ENCODE data around the gene MBD3L1. TPM values are rescaled to one million over a fixed set of nuclear protein-coding genes. Genes with fewer than 3 reads are reported as not detected.
A peak's percentile ranks its signal among the peaks of the same experiment; 100 is the strongest.

The MBD3L1 gene
- total and polyA plus RNA-seq, 9 of the 15 experiments (the other 6 are each of a cell fraction or from before 2014, with no cell fraction given), result not detected

DNA sequence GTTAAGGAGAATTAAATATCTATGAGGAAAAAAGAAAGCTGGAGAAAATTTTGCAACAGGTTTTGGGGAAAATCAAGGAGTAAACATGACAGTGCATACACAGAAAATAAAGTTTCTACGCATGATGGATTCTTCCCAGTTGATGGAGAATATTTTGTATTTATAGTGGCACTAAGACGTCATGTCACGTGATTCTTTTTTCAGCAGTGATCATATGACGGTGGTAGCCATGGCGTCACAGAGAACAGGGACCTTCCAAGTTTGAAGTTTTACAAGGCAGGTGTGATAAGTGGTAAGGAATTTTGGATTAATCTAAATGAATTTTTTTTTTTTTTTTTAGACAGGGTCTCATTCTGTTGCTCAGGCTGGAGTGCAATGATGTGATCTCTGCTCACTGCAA is 8.5 kb downstream of the MBD3L1 start:
- Histone ChIP-seq H4K20me1 (replicated peaks; ENCODE audit: control insufficient read depth, insufficient read depth, low read length) (no peaks in the 10 kb centered on the region), H3K27ac (ENCODE audit: extremely low read depth, low read depth, low read length) (no peak overlapping the region), H2AFZ (ENCODE audit: low read depth, low read length) (no peak overlapping the region), H3K9me1 (ENCODE audit: control insufficient read depth, insufficient read depth, low read length) (no peaks in the 10 kb centered on the region), H3K36me3 (ENCODE audit: control insufficient read depth, insufficient read depth, low read length) (no peaks in the 10 kb centered on the region), H3K9me3 (replicated peaks; ENCODE audit: control insufficient read depth, insufficient read depth, low read depth, low read length) (no peaks in the 10 kb centered on the region), H3K27me3 (ENCODE audit: control insufficient read depth in 2 of 2, insufficient read depth in 2 of 2, low read length in 2 of 2) (peaks cover 0 to 14% of the 10 kb centered on the region in 2 experiments; a peak in 3 of 5 replicates), H3K79me2 (ENCODE audit: control insufficient read depth, insufficient read depth, low read length) (no peaks in the 10 kb centered on the region), H3K4me3 (no peak overlapping the region), H3K9ac (ENCODE audit: insufficient read depth in 1 of 2, low read depth in 2 of 2, low read length in 2 of 2) (no peak overlapping the region), H3K4me2 (ENCODE audit: insufficient read depth, low read length) (no peak overlapping the region), H3K4me1 (replicated peaks in 1 of 2; ENCODE audit: control insufficient read depth in 2 of 2, insufficient read depth in 2 of 2, low read length in 2 of 2) (no peaks in the 10 kb centered on the region)
- no peak for DNase-seq (ENCODE audit: extremely low read depth in 1 of 4, low spot score in 3 of 4)
- intact Hi-C loops (cut with micrococcal nuclease), result no loop called here
- no TSS peak for BruUV-seq (replicated peaks)
- FAIRE-seq, result no peak
- 1% methylated on average over 5 of the region's 5 CpGs for WGBS (ENCODE audit: insufficient coverage, low coverage, missing lambda C conversion rate)
- in situ Hi-C loops (cut with MboI), result no loop called here
- ATAC-seq, result no peak
- ChIA-PET CTCF (ENCODE audit: low intra/inter-chr PET ratio) (no interaction called here), POLR2A (no interaction called here)
- peak; percentile 78; the same call in 1 of the 2 replicates for TF ChIP-seq TOE1 (IDR thresholded peaks at IDR 0.05; ENCODE audit: borderline replicate concordance)
- TF ChIP-seq TOE1 (CRISPR knock-in tag; IDR thresholded peaks at IDR 0.05; ENCODE audit: borderline replicate concordance, low read depth), result no peak
- TF ChIP-seq ZBTB1 (CRISPR knock-in tag; IDR thresholded peaks at IDR 0.05; ENCODE audit: borderline replicate concordance, low read depth), result no peak
- TF ChIP-seq, protein P1, sequence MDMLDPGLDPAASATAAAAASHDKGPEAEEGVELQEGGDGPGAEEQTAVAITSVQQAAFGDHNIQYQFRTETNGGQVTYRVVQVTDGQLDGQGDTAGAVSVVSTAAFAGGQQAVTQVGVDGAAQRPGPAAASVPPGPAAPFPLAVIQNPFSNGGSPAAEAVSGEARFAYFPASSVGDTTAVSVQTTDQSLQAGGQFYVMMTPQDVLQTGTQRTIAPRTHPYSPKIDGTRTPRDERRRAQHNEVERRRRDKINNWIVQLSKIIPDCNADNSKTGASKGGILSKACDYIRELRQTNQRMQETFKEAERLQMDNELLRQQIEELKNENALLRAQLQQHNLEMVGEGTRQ (CRISPR knock-in tag; IDR thresholded peaks at IDR 0.05), result no peak
- no peak for TF ChIP-seq ARNT (IDR thresholded peaks at IDR 0.05)
- TF ChIP-seq CBX1 (IDR thresholded peaks at IDR 0.05; ENCODE audit: low read depth), result no peak
- TF ChIP-seq ZNF140 (CRISPR knock-in tag; IDR thresholded peaks at IDR 0.05), result no peak
- TF ChIP-seq, protein P2, sequence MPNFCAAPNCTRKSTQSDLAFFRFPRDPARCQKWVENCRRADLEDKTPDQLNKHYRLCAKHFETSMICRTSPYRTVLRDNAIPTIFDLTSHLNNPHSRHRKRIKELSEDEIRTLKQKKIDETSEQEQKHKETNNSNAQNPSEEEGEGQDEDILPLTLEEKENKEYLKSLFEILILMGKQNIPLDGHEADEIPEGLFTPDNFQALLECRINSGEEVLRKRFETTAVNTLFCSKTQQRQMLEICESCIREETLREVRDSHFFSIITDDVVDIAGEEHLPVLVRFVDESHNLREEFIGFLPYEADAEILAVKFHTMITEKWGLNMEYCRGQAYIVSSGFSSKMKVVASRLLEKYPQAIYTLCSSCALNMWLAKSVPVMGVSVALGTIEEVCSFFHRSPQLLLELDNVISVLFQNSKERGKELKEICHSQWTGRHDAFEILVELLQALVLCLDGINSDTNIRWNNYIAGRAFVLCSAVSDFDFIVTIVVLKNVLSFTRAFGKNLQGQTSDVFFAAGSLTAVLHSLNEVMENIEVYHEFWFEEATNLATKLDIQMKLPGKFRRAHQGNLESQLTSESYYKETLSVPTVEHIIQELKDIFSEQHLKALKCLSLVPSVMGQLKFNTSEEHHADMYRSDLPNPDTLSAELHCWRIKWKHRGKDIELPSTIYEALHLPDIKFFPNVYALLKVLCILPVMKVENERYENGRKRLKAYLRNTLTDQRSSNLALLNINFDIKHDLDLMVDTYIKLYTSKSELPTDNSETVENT (CRISPR knock-in tag; IDR thresholded peaks at IDR 0.05), result no peak
- TF ChIP-seq, protein P3, sequence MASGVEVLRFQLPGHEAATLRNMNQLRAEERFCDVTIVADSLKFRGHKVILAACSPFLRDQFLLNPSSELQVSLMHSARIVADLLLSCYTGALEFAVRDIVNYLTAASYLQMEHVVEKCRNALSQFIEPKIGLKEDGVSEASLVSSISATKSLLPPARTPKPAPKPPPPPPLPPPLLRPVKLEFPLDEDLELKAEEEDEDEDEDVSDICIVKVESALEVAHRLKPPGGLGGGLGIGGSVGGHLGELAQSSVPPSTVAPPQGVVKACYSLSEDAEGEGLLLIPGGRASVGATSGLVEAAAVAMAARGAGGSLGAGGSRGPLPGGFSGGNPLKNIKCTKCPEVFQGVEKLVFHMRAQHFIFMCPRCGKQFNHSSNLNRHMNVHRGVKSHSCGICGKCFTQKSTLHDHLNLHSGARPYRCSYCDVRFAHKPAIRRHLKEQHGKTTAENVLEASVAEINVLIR (CRISPR knock-in tag; IDR thresholded peaks at IDR 0.05), result no peak
- TF ChIP-seq, protein P4, sequence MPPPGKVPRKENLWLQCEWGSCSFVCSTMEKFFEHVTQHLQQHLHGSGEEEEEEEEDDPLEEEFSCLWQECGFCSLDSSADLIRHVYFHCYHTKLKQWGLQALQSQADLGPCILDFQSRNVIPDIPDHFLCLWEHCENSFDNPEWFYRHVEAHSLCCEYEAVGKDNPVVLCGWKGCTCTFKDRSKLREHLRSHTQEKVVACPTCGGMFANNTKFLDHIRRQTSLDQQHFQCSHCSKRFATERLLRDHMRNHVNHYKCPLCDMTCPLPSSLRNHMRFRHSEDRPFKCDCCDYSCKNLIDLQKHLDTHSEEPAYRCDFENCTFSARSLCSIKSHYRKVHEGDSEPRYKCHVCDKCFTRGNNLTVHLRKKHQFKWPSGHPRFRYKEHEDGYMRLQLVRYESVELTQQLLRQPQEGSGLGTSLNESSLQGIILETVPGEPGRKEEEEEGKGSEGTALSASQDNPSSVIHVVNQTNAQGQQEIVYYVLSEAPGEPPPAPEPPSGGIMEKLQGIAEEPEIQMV (tag; conservative IDR thresholded peaks at IDR 0.05; ENCODE audit: low read depth), result no peak
- no peak for TF ChIP-seq GTF2A2 (tag; IDR thresholded peaks at IDR 0.05)
- TF ChIP-seq, protein P5, sequence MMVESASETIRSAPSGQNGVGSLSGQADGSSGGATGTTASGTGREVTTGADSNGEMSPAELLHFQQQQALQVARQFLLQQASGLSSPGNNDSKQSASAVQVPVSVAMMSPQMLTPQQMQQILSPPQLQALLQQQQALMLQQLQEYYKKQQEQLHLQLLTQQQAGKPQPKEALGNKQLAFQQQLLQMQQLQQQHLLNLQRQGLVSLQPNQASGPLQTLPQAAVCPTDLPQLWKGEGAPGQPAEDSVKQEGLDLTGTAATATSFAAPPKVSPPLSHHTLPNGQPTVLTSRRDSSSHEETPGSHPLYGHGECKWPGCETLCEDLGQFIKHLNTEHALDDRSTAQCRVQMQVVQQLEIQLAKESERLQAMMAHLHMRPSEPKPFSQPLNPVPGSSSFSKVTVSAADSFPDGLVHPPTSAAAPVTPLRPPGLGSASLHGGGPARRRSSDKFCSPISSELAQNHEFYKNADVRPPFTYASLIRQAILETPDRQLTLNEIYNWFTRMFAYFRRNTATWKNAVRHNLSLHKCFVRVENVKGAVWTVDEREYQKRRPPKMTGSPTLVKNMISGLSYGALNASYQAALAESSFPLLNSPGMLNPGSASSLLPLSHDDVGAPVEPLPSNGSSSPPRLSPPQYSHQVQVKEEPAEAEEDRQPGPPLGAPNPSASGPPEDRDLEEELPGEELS (CRISPR knock-in tag; IDR thresholded peaks at IDR 0.05; ENCODE audit: borderline replicate concordance), result no peak
- no peak for TF ChIP-seq ZBED1 (IDR thresholded peaks at IDR 0.05)
- TF ChIP-seq KLF6 (CRISPR knock-in tag; IDR thresholded peaks at IDR 0.05; ENCODE audit: borderline replicate concordance), result no peak
- TF ChIP-seq NELFE (IDR thresholded peaks at IDR 0.05; ENCODE audit: insufficient read depth, insufficient read length), result no peak
